Right lobe of liver (tissue), 6 donors: ENCODE data around the gene SACM1L. TPM values are rescaled to one million over a fixed set of nuclear protein-coding genes. Genes with fewer than 3 reads are reported as not detected.

Source experiments
- ATAC-seq, 4 donors: fragments of 200-7000 bp; cut with Tn5 transposase; one replicate each; pipeline ENCODE4 v1.9.1; 2020; ENCODE audit warnings: mild to moderate bottlenecking in 4 of 4, moderate library complexity in 4 of 4
- DNase-seq, 3 donors: peaks; one replicate each; pipeline ENCODE4 v3.0.0-alpha.2; 2020
- H3K27ac ChIP-seq, 3 donors: fragments of 200-600 bp; one replicate each; pipeline ENCODE4 v1.8.0; 2022
- H3K27me3 ChIP-seq, 2 donors: fragments of 200-600 bp; one replicate each; pipeline ENCODE4 v1.8.0; 2022
- H3K36me3 ChIP-seq, 4 donors: fragments of 200-600 bp; sonication (generic) in 1 of 4; one replicate each; pipeline versions ENCODE4 v1.5.1 to v1.8.0; 2017 to 2022; ENCODE audit warnings: control low read depth in 1 of 4
- H3K4me1 ChIP-seq, 4 donors: fragments of 200-600 bp; sonication (generic) in 1 of 4; one replicate each; pipeline versions ENCODE4 v1.5.1 to v1.8.0; 2017 to 2022; ENCODE audit warnings: control low read depth in 1 of 4
- H3K4me3 ChIP-seq, 3 donors: fragments of 200-600 bp; one replicate each; pipeline ENCODE4 v1.8.0; 2022
- H3K9me3 ChIP-seq, 4 donors: fragments of 200-600 bp; sonication (generic) in 1 of 4; one replicate each; pipeline versions ENCODE4 v1.5.1 to v1.8.0; 2017 to 2022; ENCODE audit warnings: control low read depth in 1 of 4
- POLR2A ChIP-seq: fragments of 450-650 bp; IDR thresholded peaks from one replicate; pipeline ENCODE4 v1.6.1; 2017; ENCODE audit warnings: antibody characterized with exemption, mild to moderate bottlenecking
- WGBS: methylation state at CpG from one replicate; pipeline ENCODE4 v1.1.6; 2018; ENCODE audit warnings: low coverage, low lambda C conversion rate; ENCODE audit not compliant: insufficient coverage; ENCODE audit errors: missing lambda C conversion rate; 5-methylcytosine and 5-hydroxymethylcytosine counted together
- intact Hi-C, 2 donors: fragments of 100-400 bp; cut with DNase I; formaldehyde crosslinking; loops; one replicate each; pipeline versions ENCODE4 v1.11.2 to v1.14.1; 2022
- total RNA-seq, 6 experiments: library from RNA; depleted of rRNA in 2 of 6; stranded (reverse); fragments of >200 nt in 2 of 6; fragmentation: NEBNext Ultra II Directional in 3 of 6; extraction: Animal tissue kit (Norgen Biotek cat#: 25700) in 3 of 6; gene quantifications; one replicate each; pipeline versions ENCODE4 v1.1.0 to v1.2.4, GENCODE V29; 2016 to 2023
- TF ChIP-seq, protein P1 (sequence below), 4 donors: fragments of 200-600 bp in 3 of 4; fragments of 450-650 bp in 1 of 4; IDR thresholded peaks; one replicate each; pipeline versions ENCODE4 v1.5.1 to v1.8.0; 2016 to 2022; ENCODE audit warnings: antibody characterized with exemption in 4 of 4, mild to moderate bottlenecking in 2 of 4
- donor health status: DM: no; HTN: yes; CAD: no.
- donor health status: DM: no; HTN: no; CAD: no.
- donor health status: DM: no; HTN: no; CAD: no.
- donor health status: DM: no; HTN: yes; CAD: no.
- donor health status: DM: no; HTN: yes; CAD: no.

Gene SACM1L
- total RNA-seq, 6 experiments from 2014 or later: 16.8 to 23.9 (median 21.5) TPM

DNA sequence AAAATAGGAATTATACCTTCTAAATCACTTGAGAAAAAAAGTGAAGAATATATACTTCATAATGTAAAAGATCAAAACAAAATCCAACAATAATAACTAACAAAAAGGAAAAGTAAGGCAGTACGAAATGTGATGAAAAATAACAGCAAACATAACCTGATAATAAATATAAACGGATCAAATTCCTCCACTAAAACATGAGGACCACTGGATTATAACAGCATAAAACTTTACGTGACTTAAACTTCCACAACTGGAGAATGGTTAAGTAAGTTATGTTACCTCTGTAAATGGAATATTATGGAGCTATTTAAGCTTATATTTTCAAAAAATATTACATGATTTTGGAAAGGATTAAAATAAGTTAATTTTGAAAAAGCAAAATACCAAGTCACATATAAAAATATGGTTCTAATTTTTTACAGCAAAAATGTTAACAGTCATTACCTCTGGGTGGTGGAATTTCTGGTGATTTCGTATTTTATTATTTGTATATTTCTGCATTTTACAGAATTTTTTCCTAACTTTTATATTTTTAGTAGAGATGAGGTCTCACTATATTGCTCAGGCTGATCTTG, 100.1 kb downstream of the SACM1L start:
- H3K36me3 ChIP-seq: no peaks in the 10 kb centered on the region
- TF ChIP-seq POLR2A: no peak
- TF ChIP-seq, protein P1, sequence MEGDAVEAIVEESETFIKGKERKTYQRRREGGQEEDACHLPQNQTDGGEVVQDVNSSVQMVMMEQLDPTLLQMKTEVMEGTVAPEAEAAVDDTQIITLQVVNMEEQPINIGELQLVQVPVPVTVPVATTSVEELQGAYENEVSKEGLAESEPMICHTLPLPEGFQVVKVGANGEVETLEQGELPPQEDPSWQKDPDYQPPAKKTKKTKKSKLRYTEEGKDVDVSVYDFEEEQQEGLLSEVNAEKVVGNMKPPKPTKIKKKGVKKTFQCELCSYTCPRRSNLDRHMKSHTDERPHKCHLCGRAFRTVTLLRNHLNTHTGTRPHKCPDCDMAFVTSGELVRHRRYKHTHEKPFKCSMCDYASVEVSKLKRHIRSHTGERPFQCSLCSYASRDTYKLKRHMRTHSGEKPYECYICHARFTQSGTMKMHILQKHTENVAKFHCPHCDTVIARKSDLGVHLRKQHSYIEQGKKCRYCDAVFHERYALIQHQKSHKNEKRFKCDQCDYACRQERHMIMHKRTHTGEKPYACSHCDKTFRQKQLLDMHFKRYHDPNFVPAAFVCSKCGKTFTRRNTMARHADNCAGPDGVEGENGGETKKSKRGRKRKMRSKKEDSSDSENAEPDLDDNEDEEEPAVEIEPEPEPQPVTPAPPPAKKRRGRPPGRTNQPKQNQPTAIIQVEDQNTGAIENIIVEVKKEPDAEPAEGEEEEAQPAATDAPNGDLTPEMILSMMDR (IDR thresholded peaks at IDR 0.05): no peak
- no peak overlapping the region for H3K27ac ChIP-seq
- DNase-seq (no peak), ATAC-seq (no peak)
- no peaks in the 10 kb centered on the region for H3K27me3 ChIP-seq
- H3K4me1 ChIP-seq: no peaks in the 10 kb centered on the region
- intact Hi-C loops: no loop called here
- WGBS: 57% methylated on average over 4 of the region's 4 CpGs
- no peaks in the 10 kb centered on the region for H3K9me3 ChIP-seq
- H3K4me3 ChIP-seq: no peak overlapping the region

DNA sequence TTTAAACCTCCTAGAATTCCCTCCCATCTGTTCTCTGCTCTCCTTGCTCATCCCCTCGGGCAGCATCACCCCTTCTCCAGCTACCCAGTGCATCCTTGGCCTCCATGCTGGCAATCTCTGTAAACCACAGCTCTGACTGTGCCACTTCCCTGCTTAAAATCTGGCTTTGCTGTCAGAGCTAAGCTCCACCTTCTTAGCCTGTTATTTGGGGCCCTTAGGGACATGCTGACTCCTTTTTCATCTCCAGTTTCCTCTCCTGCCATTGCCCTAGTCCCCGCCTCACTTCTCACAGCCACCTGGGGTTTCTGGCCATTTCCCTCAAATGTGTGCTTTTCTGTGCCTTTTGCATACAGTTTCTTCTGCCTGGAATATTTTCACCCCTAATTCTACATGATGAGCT, 101.4 kb downstream of the SACM1L start:
- TF ChIP-seq, protein P1 (IDR thresholded peaks at IDR 0.05): no peak
- TF ChIP-seq POLR2A: no peak
- DNase-seq (no peak), ATAC-seq (no peak)
- peaks cover 0 to 4% of the 10 kb centered on the region in 2 donors for H3K27me3 ChIP-seq
- H3K9me3 ChIP-seq: no peaks in the 10 kb centered on the region
- intact Hi-C loops: no loop called here
- no peak overlapping the region for H3K27ac ChIP-seq
- 56% methylated on average over 2 of the region's 2 CpGs for WGBS
- H3K4me1 ChIP-seq: peaks cover 0 to 1% (median 0%) of the 10 kb centered on the region in 4 donors
- no peak overlapping the region for H3K4me3 ChIP-seq
- no peaks in the 10 kb centered on the region for H3K36me3 ChIP-seq

GRCh38 chr3:45792036-45792435, 102.8 kb downstream of the SACM1L start:
- DNase-seq (no peak), ATAC-seq (no peak)
- no peak overlapping the region for H3K27ac ChIP-seq
- H3K4me1 ChIP-seq: peaks cover 0 to 11% (median 0%) of the 10 kb centered on the region in 4 donors
- WGBS: 100% methylated on average over 1 of the region's 2 CpGs
- intact Hi-C loops: no loop called here
- no peaks in the 10 kb centered on the region for H3K9me3 ChIP-seq
- H3K36me3 ChIP-seq: no peaks in the 10 kb centered on the region
- H3K4me3 ChIP-seq: no peak overlapping the region
- no peak for TF ChIP-seq POLR2A
- TF ChIP-seq, protein P1 (IDR thresholded peaks at IDR 0.05): no peak
- H3K27me3 ChIP-seq: peaks cover 12 to 18% of the 10 kb centered on the region in 2 donors

DNA sequence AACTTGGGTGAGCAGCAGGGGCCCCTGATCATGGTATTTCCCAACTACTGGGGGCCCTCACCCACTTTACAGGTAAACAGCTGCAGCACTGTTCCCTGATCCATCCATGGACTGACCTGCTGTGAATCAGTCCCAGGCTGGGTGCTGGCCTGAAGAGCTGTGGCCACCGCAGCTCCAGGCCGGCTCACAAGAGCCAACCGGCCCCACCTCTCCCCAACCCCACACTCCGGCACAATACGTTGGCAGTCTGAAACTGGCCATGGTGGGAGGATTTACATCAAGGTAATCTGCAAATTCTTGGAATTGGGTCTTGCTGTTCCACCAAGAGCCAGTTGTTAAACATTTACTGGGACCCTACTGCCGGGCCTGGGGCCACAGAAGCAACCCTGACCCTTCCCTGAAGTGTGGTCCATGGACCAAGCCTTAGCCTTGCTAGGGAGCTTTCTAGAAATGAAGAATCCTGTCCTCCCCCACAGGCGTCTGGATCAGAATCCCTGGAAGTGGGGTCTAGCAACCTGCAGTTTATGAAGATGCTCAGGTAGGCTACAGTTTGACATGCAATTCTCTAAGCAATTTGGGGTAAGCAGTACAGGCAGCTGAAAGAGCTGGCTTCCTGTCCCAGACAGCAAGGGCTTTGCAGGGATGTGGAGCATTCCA, 103.4 kb downstream of the SACM1L start:
- Histone ChIP-seq H3K27ac (no peak overlapping the region), H3K4me1 (peaks cover 0 to 11% (median 0%) of the 10 kb centered on the region in 4 donors), H3K4me3 (no peak overlapping the region), H3K9me3 (no peaks in the 10 kb centered on the region), H3K27me3 (peaks cover 12 to 20% of the 10 kb centered on the region in 2 donors), H3K36me3 (no peaks in the 10 kb centered on the region)
- DNase-seq (no peak), ATAC-seq (no peak)
- intact Hi-C loops: no loop called here
- no peak for TF ChIP-seq POLR2A
- TF ChIP-seq, protein P1 (IDR thresholded peaks at IDR 0.05): no peak
- WGBS: no CpG with 5 or more reads among the region's 7 CpGs
